Right renal pelvis (tissue), 4 donors: ENCODE data around the gene ABTB1. TPM values are rescaled to one million over a fixed set of nuclear protein-coding genes. Genes with fewer than 3 reads are reported as not detected.
"Not testable (repeated sequence)": the region's sequence is repeated elsewhere in the genome, so short reads cannot be mapped to it uniquely, and the experiment has no call there.

Experiments
- DNase-seq, 4 donors: peaks; one replicate each; pipeline ENCODE4 v3.0.0-alpha.2; 2013; ENCODE audit warnings: low read depth in 4 of 4, low spot score in 3 of 4, missing footprints in 1 of 4
- polyA plus RNA-seq, 4 donors: library from polyadenylated mRNA; unstranded; fragments of 120-200 nt; gene quantifications; one replicate each; pipeline ENCODE4 v1.2.1, GENCODE V29; 2013; ENCODE audit not compliant: insufficient read length in 4 of 4

ABTB1 gene
- polyA plus RNA-seq, 4 donors, result 17.9 to 25.5 (median 19.8) TPM

GRCh38 chr3:127647166-127647844, 25.4 kb upstream of the ABTB1 start:
- DNase-seq, result peak in 1 of 4 donors; percentile 12

GRCh38 chr3:127647845-127648204, 24.9 kb upstream of the ABTB1 start:
- no peak for DNase-seq

- DNase-seq, result no peak
Observed at GRCh38 chr3:127650236-127650635, 22.5 kb upstream of the ABTB1 start.

- no peak for DNase-seq
Observed at GRCh38 chr3:127651516-127652172, 21.1 kb upstream of the ABTB1 start.

- DNase-seq, result peak in 1 of 4 donors; percentile 45
Observed at GRCh38 chr3:127652246-127652995, 20.3 kb upstream of the ABTB1 start.

GRCh38 chr3:127654374-127654773, 18.4 kb upstream of the ABTB1 start:
- DNase-seq, result no peak

- not testable (repeated sequence) for DNase-seq
Observed at GRCh38 chr3:127654993-127655392, 17.8 kb upstream of the ABTB1 start.

- DNase-seq, result no peak
Observed at GRCh38 chr3:127655641-127656040, 17.1 kb upstream of the ABTB1 start.

GRCh38 chr3:127656906-127657305, 15.8 kb upstream of the ABTB1 start:
- DNase-seq, result no peak

GRCh38 chr3:127658234-127658633, 14.5 kb upstream of the ABTB1 start:
- no peak for DNase-seq

- DNase-seq, result no peak
Observed at GRCh38 chr3:127660621-127661251, 12.0 kb upstream of the ABTB1 start.

- no peak for DNase-seq
Observed at GRCh38 chr3:127661600-127661999, 11.2 kb upstream of the ABTB1 start.

- DNase-seq, result no peak
Observed at GRCh38 chr3:127662001-127662469, 10.7 kb upstream of the ABTB1 start.

- no peak for DNase-seq
Observed at GRCh38 chr3:127663151-127663550, 9.6 kb upstream of the ABTB1 start.

GRCh38 chr3:127665165-127665564, 7.6 kb upstream of the ABTB1 start:
- no peak for DNase-seq

- no peak for DNase-seq
Observed at GRCh38 chr3:127665586-127665985, 7.2 kb upstream of the ABTB1 start.

GRCh38 chr3:127666676-127667075, 6.1 kb upstream of the ABTB1 start:
- DNase-seq, result no peak

- DNase-seq, result no peak
Observed at GRCh38 chr3:127667119-127667681, 5.6 kb upstream of the ABTB1 start.

GRCh38 chr3:127668906-127669305, 3.8 kb upstream of the ABTB1 start:
- no peak for DNase-seq

GRCh38 chr3:127669541-127670228, 3.1 kb upstream of the ABTB1 start:
- no peak for DNase-seq
